Choroid plexus epithelial cell (primary cell): ENCODE data around the gene SENP2.

Experiments
- DNase-seq: peaks from one replicate; pipeline ENCODE4 v3.0.0-alpha.2; 2010; ENCODE audit warnings: low read depth
- H3K4me3 ChIP-seq: 2 replicates; pipeline ENCODE4 v1.5.1; 2011; ENCODE audit warnings: low read depth, mild to moderate bottlenecking, control low read depth, low read length, moderate library complexity
- TF ChIP-seq, protein P1 (sequence below): conservative IDR thresholded peaks from 2 replicates; pipeline ENCODE4 v1.5.1; 2011; ENCODE audit warnings: low read depth, mild to moderate bottlenecking, control low read depth, inconsistent platforms, low read length, moderate library complexity

SENP2 gene

DNA sequence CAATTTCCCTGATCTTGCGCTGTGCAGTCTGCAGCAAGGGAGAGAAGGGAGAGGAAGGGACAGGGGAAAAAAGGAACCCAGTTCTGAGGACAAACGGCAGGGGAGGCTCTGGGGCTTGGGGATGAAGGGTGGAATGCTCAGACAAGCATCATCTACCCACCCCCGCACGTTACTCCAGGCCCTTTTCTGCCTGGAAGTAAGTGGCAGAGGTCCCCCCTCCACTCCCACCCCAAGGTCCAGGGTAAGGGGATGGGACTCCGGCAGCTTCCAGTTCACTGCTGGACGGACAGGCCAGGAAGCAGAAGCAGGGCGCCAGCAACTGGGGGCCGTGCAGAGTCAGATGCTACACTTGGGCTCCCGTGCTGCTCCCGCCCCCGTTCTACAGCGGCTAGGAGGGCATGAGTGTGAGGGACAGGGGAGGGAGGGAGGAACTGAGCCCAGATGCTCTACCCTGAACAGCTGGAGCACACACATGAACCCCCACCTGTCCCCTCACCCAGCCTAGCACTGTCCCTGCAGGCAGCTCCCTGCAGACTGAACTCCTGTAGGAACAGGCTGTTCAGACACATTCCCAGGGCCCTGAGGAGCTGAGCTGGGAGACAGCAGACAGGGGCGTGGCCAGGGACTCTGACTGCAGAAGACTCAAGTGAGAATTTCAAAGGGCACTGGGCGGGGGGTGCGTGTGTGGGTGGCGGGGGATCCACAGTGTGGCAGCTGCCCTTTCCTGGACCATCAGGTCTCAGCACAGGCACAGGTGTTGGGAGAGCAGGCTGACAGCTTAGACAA is 59.7 kb downstream of the SENP2 start:
- H3K4me3 ChIP-seq = no peak overlapping the region
- peak; percentile 76 for DNase-seq
- TF ChIP-seq, protein P1, sequence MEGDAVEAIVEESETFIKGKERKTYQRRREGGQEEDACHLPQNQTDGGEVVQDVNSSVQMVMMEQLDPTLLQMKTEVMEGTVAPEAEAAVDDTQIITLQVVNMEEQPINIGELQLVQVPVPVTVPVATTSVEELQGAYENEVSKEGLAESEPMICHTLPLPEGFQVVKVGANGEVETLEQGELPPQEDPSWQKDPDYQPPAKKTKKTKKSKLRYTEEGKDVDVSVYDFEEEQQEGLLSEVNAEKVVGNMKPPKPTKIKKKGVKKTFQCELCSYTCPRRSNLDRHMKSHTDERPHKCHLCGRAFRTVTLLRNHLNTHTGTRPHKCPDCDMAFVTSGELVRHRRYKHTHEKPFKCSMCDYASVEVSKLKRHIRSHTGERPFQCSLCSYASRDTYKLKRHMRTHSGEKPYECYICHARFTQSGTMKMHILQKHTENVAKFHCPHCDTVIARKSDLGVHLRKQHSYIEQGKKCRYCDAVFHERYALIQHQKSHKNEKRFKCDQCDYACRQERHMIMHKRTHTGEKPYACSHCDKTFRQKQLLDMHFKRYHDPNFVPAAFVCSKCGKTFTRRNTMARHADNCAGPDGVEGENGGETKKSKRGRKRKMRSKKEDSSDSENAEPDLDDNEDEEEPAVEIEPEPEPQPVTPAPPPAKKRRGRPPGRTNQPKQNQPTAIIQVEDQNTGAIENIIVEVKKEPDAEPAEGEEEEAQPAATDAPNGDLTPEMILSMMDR = peak; percentile 13

DNA sequence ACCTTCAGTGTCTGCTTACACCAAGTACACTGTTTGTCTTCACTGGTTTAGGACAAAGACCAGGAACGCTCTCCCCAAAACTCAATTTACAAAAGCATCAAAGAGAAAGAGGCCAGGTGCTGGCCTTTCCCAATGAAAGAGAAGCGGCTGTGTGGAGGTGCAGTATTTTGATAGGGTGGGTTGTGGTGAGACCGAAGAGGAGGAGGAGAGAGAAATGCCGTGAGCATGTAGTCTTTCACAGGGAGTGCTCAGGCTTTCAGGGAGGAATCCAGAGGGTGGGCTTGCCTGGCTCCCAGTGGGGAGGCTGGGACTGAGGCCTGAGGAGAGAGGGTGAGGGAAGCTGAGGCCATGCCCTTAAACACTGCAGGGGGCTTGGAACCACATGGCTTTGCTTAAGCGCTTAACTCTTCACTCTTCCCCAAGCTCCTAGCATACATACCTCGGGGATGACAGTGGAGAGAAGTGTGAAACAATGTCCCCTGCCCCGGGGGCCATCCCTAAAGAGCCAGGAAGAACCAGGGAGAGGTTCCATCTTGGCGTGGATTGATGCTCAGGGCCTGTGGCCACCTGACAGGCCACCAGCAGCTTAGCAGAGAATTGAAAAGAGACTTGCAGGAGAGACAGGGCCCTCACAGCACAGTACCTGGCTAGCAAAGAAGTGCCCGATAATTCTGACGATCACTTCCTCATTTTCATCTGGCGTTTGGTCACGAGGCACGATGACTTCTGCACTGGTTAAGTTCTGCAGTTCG is 60.5 kb downstream of the SENP2 start:
- TF ChIP-seq, protein P1 = no peak
- DNase-seq = peak; percentile 82
- no peak overlapping the region for H3K4me3 ChIP-seq

DNA sequence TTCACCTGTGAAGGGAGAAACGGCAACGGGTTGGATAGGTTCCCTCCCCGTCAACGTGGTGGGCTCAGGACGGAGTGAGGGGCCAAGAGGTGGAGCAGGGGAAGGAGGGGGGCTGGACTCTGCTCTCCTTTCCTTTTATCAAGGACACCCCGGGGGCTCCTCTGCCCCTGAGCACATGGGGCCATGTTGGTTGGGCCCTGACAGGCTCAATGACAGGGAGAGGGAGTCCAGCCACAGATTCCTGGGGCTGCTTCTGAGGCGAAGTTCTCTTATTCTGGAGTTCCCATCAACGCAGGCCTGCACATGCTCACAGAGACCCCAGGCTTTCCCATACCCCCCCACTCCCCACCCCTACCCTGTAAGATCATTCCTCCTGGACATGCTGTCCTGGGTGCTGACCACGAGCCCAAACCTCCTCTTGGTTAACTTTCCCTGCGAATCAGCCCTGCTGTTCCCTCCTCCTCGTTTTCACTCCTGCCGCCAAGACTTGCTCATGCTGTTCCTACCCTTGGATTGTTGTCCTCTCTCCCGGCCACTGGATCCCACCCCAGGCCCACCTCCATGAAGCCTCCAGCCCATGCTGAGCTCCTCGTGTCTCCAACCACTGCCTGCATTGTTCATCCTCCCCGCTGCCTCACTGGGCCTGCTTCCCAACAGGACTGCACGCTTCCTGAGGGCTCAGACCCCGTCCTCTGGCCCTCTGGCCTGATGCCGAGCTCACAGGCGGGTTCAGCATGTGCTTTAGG is 61.2 kb downstream of the SENP2 start:
- no peak overlapping the region for H3K4me3 ChIP-seq
- DNase-seq = peak; percentile 40
- TF ChIP-seq, protein P1 = no peak

DNA sequence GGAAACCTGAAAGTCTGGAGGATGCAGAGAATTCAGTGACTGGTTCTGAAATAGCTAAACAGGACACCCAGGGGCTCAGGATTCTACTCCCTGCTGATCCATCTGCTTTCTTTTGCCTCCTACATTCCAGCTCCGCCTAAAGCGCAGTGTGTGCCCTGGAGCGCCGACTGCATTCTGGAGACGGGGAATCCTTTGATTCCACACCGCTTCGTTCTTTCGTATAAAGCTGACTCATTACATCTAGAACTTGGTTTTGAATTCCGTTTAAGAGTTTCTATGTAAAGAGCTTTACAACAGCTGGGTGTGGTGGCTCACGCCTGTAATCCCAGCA is 61.8 kb downstream of the SENP2 start:
- DNase-seq = peak; percentile 68
- no peak overlapping the region for H3K4me3 ChIP-seq
- TF ChIP-seq, protein P1 = no peak

DNA sequence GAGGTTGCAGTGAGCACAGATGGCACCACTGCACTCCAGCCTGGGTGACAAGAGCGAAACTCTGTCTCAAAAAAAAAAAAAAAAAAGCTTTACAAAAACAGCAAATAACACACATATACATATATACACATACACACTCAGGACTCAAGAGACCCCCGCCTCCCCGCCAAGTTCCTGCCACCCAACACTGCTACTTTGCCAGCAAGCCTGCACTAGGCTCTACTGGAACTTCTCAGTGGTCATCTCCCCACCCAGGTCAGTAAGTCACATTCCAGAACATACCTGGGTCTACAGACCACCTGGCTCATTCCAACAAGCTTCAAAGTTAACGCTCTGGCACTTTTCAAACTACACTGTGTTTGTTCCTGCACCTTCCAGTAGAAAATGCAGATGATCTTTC is 62.3 kb downstream of the SENP2 start:
- TF ChIP-seq, protein P1 = no peak

DNA sequence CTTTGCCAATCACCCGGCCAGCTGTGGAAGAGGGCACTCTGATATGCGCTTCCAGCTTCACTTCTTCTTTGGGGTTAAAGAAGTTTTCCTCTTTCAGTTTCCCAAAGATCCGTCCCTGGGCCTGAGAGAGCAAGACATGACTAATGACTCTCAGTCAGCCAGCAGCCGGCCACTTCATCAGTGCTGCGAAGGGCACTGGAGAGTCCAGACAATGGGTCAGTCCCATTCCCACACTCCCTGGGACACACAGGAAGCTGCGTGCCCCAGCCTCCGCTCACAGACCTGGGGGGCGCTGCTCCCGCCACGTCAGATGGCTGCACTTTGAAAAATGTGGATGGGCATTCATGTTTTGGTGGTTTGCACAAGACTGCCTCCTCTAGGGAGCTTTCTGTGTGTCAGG is 63.3 kb downstream of the SENP2 start:
- DNase-seq = peak; percentile 57
- TF ChIP-seq, protein P1 = no peak
- H3K4me3 ChIP-seq = no peak overlapping the region

More for the DNA sequence above, 62.3 kb downstream of the SENP2 start:
- no peak for DNase-seq
- no peak overlapping the region for H3K4me3 ChIP-seq
